ENCODE measurements around the gene LRFN5. TPM values are rescaled to one million over a fixed set of nuclear protein-coding genes. Genes with fewer than 3 reads are reported as not detected.

LRFN5 gene
- total and polyA plus RNA-seq, 7 donors: 0.06 to 1.3 (median 0.27) TPM

GRCh38 chr14:41636492-41637392 lies 30.1 kb downstream of the LRFN5 start:
- Histone ChIP-seq H3K27me3 (ENCODE audit: insufficient read depth in 3 of 3, low read length in 2 of 3) (no peaks in the 10 kb centered on the region), H3K9me3 (no peaks in the 10 kb centered on the region), H3K4me3 (no peak overlapping the region), H3K27ac (no peak overlapping the region), H3K36me3 (ENCODE audit: insufficient read depth in 1 of 2, low read depth in 1 of 2) (no peaks in the 10 kb centered on the region), H3K4me1 (no peaks in the 10 kb centered on the region)
- DNase-seq (no peak), ATAC-seq (no peak)
- no peak for TF ChIP-seq CTCF (IDR thresholded peaks at IDR 0.05)
- 93 to 96% (median 94%) methylated on average over 2 of the region's 2 CpGs for WGBS, 3 donors
- intact Hi-C loops (cut with DNase I): no loop called here

DNA sequence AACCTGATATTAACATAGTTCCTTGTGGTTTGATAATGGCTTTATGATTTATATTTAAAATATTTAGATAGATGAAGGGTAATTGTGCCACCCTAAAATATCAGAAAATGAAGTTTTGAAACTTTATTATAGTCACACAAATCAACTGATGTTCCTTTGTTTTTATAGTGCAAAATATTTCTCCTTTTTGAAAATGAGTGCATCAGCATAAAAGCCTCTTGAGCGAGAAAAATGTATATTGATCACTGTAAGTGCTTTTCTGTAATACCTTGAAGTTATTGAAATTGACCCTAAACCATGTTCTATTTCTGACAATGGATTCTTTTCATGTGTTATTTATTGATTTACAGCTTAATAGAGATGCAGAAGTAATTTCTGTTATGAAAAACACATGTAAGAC lies 35.0 kb downstream of the LRFN5 start:
- no peak overlapping the region for H3K4me3 ChIP-seq
- no peak for ATAC-seq
- WGBS, 3 donors: 97 to 100% (median 97%) methylated on average over 1 of the region's 1 CpG

GRCh38 chr14:41642367-41642766 lies 35.7 kb downstream of the LRFN5 start:
- Histone ChIP-seq H3K4me3 (no peak overlapping the region), H3K27ac (no peak overlapping the region), H3K9me3 (no peaks in the 10 kb centered on the region), H3K4me1 (no peaks in the 10 kb centered on the region), H3K27me3 (ENCODE audit: insufficient read depth in 3 of 3, low read length in 2 of 3) (no peaks in the 10 kb centered on the region), H3K36me3 (ENCODE audit: insufficient read depth in 1 of 2, low read depth in 1 of 2) (no peaks in the 10 kb centered on the region)
- DNase-seq: no peak
- ATAC-seq: no peak
- TF ChIP-seq CTCF (IDR thresholded peaks at IDR 0.05): no peak
- intact Hi-C loops (cut with DNase I): no loop called here
- WGBS, 3 donors: 54 to 68% (median 60%) methylated on average over 1 of the region's 1 CpG

More for the DNA sequence above, 35.0 kb downstream of the LRFN5 start:
- DNase-seq: no peak
- no peak for TF ChIP-seq CTCF (IDR thresholded peaks at IDR 0.05)
- Histone ChIP-seq H3K36me3 (ENCODE audit: insufficient read depth in 1 of 2, low read depth in 1 of 2) (no peaks in the 10 kb centered on the region), H3K4me1 (no peaks in the 10 kb centered on the region), H3K27ac (no peak overlapping the region), H3K9me3 (no peaks in the 10 kb centered on the region), H3K27me3 (ENCODE audit: insufficient read depth in 3 of 3, low read length in 2 of 3) (no peaks in the 10 kb centered on the region)
- intact Hi-C loops (cut with DNase I): no loop called here

- ATAC-seq: no peak
- no peaks in the 10 kb centered on the region for H3K4me1 ChIP-seq
- no peaks in the 10 kb centered on the region for H3K36me3 ChIP-seq (ENCODE audit: insufficient read depth in 1 of 2, low read depth in 1 of 2)
- no peak for TF ChIP-seq CTCF (IDR thresholded peaks at IDR 0.05)
- no peak overlapping the region for H3K4me3 ChIP-seq
- no peaks in the 10 kb centered on the region for H3K9me3 ChIP-seq
- WGBS, 3 donors: 91 to 97% (median 95%) methylated on average over 2 of the region's 2 CpGs
- H3K27me3 ChIP-seq (ENCODE audit: insufficient read depth in 3 of 3, low read length in 2 of 3): no peaks in the 10 kb centered on the region
- DNase-seq: no peak
- intact Hi-C loops (cut with DNase I): no loop called here
- H3K27ac ChIP-seq: no peak overlapping the region
Observed at GRCh38 chr14:41642789-41643188, 36.1 kb downstream of the LRFN5 start.
